Pancreas (tissue), 10 donors: ENCODE results near the gene FRS2. TPM values are rescaled to one million over a fixed set of nuclear protein-coding genes. Genes with fewer than 3 reads are reported as not detected.

Experiments
- ATAC-seq, 4 donors: fragments of 200-7000 bp; cut with Tn5 transposase; one replicate each; pipeline versions ENCODE4 v1.8.0 to v1.9.1; 2020; ENCODE audit warnings: mild to moderate bottlenecking in 4 of 4, moderate library complexity in 4 of 4
- DNase-seq, 6 donors: peaks; one replicate each; pipeline ENCODE4 v3.0.0-alpha.2; 2020
- FAIRE-seq: peaks from 2 replicates; lab custom pipeline; 2012; peaks lifted over from hg19 to GRCh38; lab: Jason Lieb, UNC
- H3K27ac ChIP-seq, 4 donors: fragments of 200-600 bp; sonication (generic); 1 replicate in 3 of 4; 2 replicates in 1 of 4; pipeline versions ENCODE4 v1.5.0 to v1.8.0; 2020
- H3K27me3 ChIP-seq, 4 donors: fragments of 200-600 bp; one replicate each; pipeline ENCODE4 v1.8.0; 2021
- H3K36me3 ChIP-seq, 3 donors: fragments of 200-600 bp; sonication (generic) in 1 of 3; one replicate each; pipeline versions ENCODE4 v1.5.0 to v1.8.0; 2020 to 2021
- H3K4me1 ChIP-seq, 3 donors: fragments of 200-600 bp; one replicate each; pipeline ENCODE4 v1.8.0; 2021
- H3K4me3 ChIP-seq, 4 donors: fragments of 200-600 bp; sonication (generic) in 2 of 4; one replicate each; pipeline versions ENCODE4 v1.5.0 to v1.8.0; 2020 to 2021
- H3K9me3 ChIP-seq, 4 donors: fragments of 200-600 bp; one replicate each; pipeline ENCODE4 v1.8.0; 2021
- WGBS, 2 donors: extraction: QIAGEN DNeasy Blood & Tissue Kit; methylation state at CpG; one replicate each; pipeline ENCODE4 v1.1.7; 2013; 5-methylcytosine and 5-hydroxymethylcytosine counted together
- intact Hi-C, 3 donors: fragments of 100-400 bp; cut with DNase I; formaldehyde crosslinking; loops; one replicate each; pipeline versions ENCODE4 v1.11.1 to v1.14.2; 2022
- polyA plus RNA-seq, 2 donors: library from polyadenylated mRNA; stranded (reverse); fragments of 200-250 nt; gene quantifications; one replicate each; pipeline ENCODE4 v1.2.3, GENCODE V29; 2013
- total RNA-seq, 6 donors: library from RNA; stranded (reverse); fragmentation: NEBNext Ultra II Directional in 4 of 6; extraction: Animal tissue kit (Norgen Biotek cat#: 25700) in 4 of 6; gene quantifications; one replicate each; pipeline versions ENCODE4 v1.2.1 to v1.2.4, GENCODE V29; 2021 to 2023
- TF ChIP-seq, protein P1 (sequence below), 4 donors: fragments of 200-600 bp; sonication (generic) in 3 of 4; IDR thresholded peaks; one replicate each; pipeline versions ENCODE4 v1.5.0 to v1.8.0; 2021; ENCODE audit warnings: antibody characterized with exemption in 4 of 4
- donor health status: healthy with polysubstance abuse.
- donor health status: DM: no; HTN: no; CAD: no; lungs with moderate emphysema.
- donor health status: DM: no; HTN: no; CAD: no.
- donor health status: control.
- donor health status: control.
- donor health status: Bipolar disorder and iron deficiency.
- donor health status: DM: yes; HTN: yes; CAD: no.
- donor health status: DM: no; HTN: no; CAD: no.
- donor health status: DM: no; HTN: no; CAD: no.
- donor health status: DM: yes; HTN: yes; CAD: no.

The FRS2 gene
- total and polyA plus RNA-seq, 8 donors = 2.5 to 23.2 (median 12.1) TPM

DNA sequence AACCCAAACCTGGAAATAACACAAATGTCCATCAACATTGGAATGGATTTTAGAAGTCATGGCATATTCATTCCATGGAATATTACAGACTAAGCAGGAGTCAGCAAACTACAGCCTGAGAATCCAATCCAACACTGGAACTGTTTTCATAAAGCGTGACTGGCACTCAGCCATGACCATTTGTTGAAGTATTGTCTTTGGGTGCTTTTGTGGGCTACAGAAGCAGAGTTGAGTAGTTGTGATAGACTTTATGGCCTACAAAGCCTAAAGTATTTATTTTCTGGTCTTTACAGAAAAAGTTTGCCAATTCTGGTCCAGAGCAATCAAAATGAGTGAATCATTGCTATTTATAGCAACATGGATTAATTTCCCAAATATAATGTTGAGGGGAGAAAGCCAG lies 34.5 kb upstream of the FRS2 start:
- Histone ChIP-seq H3K4me3 (no peak overlapping the region), H3K27me3 (no peaks in the 10 kb centered on the region), H3K9me3 (no peaks in the 10 kb centered on the region), H3K27ac (no peak overlapping the region), H3K36me3 (no peaks in the 10 kb centered on the region), H3K4me1 (peaks cover 0 to 6% (median 0%) of the 10 kb centered on the region in 3 donors)
- FAIRE-seq = no peak
- DNase-seq = no peak
- intact Hi-C loops = no loop called here
- WGBS, 2 donors = 48 to 90% methylated on average over 1 of the region's 1 CpG
- ATAC-seq = no peak
- TF ChIP-seq, protein P1, sequence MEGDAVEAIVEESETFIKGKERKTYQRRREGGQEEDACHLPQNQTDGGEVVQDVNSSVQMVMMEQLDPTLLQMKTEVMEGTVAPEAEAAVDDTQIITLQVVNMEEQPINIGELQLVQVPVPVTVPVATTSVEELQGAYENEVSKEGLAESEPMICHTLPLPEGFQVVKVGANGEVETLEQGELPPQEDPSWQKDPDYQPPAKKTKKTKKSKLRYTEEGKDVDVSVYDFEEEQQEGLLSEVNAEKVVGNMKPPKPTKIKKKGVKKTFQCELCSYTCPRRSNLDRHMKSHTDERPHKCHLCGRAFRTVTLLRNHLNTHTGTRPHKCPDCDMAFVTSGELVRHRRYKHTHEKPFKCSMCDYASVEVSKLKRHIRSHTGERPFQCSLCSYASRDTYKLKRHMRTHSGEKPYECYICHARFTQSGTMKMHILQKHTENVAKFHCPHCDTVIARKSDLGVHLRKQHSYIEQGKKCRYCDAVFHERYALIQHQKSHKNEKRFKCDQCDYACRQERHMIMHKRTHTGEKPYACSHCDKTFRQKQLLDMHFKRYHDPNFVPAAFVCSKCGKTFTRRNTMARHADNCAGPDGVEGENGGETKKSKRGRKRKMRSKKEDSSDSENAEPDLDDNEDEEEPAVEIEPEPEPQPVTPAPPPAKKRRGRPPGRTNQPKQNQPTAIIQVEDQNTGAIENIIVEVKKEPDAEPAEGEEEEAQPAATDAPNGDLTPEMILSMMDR (IDR thresholded peaks at IDR 0.05) = no peak

DNA sequence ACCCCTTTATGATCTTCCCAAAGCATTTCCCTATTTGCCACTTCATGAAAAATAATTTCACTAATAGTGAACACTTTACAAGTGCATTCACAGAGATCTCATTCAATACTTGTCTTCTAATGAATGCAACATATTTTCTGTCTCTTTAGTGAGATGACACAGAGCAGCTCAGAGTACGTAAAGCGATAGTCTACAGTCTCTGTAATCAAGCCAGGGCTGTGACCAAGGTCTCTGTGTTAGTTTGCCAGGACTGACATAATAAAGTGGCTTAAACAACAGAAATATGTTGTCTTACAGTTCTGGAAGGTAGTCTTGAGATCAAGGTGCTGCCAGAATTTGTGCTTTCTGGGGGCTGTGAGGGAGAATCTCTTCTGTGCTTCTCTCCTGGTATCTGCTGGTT lies 33.1 kb upstream of the FRS2 start:
- no peaks in the 10 kb centered on the region for H3K27me3 ChIP-seq
- no peak for ATAC-seq
- 66 to 90% methylated on average over 2 of the region's 2 CpGs for WGBS, 2 donors
- no peak overlapping the region for H3K27ac ChIP-seq
- H3K4me3 ChIP-seq = no peak overlapping the region
- FAIRE-seq = no peak
- no peaks in the 10 kb centered on the region for H3K9me3 ChIP-seq
- no peaks in the 10 kb centered on the region for H3K36me3 ChIP-seq
- peaks cover 0 to 7% (median 0%) of the 10 kb centered on the region in 3 donors for H3K4me1 ChIP-seq
- TF ChIP-seq, protein P1 (IDR thresholded peaks at IDR 0.05) = no peak
- no peak for DNase-seq
- intact Hi-C loops = no loop called here

GRCh38 chr12:69438539-69438938 lies 31.6 kb upstream of the FRS2 start:
- Histone ChIP-seq H3K27me3 (no peaks in the 10 kb centered on the region), H3K36me3 (no peaks in the 10 kb centered on the region), H3K27ac (no peak overlapping the region), H3K9me3 (no peaks in the 10 kb centered on the region), H3K4me3 (no peak overlapping the region), H3K4me1 (peaks cover 0 to 7% (median 0%) of the 10 kb centered on the region in 3 donors)
- 85 to 95% methylated on average over 3 of the region's 3 CpGs for WGBS, 2 donors
- FAIRE-seq (no peak), DNase-seq (no peak), ATAC-seq (no peak)
- intact Hi-C loops = no loop called here
- TF ChIP-seq, protein P1 (IDR thresholded peaks at IDR 0.05) = no peak

GRCh38 chr12:69440016-69440415 lies 30.2 kb upstream of the FRS2 start:
- TF ChIP-seq, protein P1 (IDR thresholded peaks at IDR 0.05) = no peak
- no peak overlapping the region for H3K27ac ChIP-seq
- peaks cover 0 to 7% (median 0%) of the 10 kb centered on the region in 3 donors for H3K4me1 ChIP-seq
- intact Hi-C loops = no loop called here
- no peaks in the 10 kb centered on the region for H3K36me3 ChIP-seq
- H3K9me3 ChIP-seq = no peaks in the 10 kb centered on the region
- no peak overlapping the region for H3K4me3 ChIP-seq
- ATAC-seq (peak; percentile 35 to 63 (median 46)), FAIRE-seq (no peak), DNase-seq (no peak)
- 85 to 88% methylated on average over 3 of the region's 3 CpGs for WGBS, 2 donors
- no peaks in the 10 kb centered on the region for H3K27me3 ChIP-seq

GRCh38 chr12:69440886-69441285 lies 29.3 kb upstream of the FRS2 start:
- ATAC-seq = peak in 3 of 4 donors; percentile 38 to 67 (median 55)
- 20 to 23% methylated on average over 2 of the region's 2 CpGs for WGBS, 2 donors
- Histone ChIP-seq H3K4me3 (no peak overlapping the region), H3K9me3 (no peaks in the 10 kb centered on the region), H3K27ac (no peak overlapping the region), H3K36me3 (no peaks in the 10 kb centered on the region), H3K27me3 (no peaks in the 10 kb centered on the region), H3K4me1 (peaks cover 0 to 7% (median 0%) of the 10 kb centered on the region in 3 donors)
- intact Hi-C loops = no loop called here
- no peak for FAIRE-seq
- TF ChIP-seq, protein P1 (IDR thresholded peaks at IDR 0.05) = no peak
- no peak for DNase-seq
